GM21723 (cell line): ENCODE measurements around the gene ANO10.

Experiments used
- ATAC-seq: cut with Tn5 transposase; IDR thresholded peaks from one replicate; pipeline ENCODE4 v1.9.1; 2021; ENCODE audit warnings: mild to moderate bottlenecking, moderate library complexity; ENCODE audit not compliant: unreplicated experiment

ANO10 gene

GRCh38 chr3:43353923-43354670 lies 267.7 kb downstream of the ANO10 start:
- ATAC-seq, result no peak

GRCh38 chr3:43353393-43353792 lies 268.4 kb downstream of the ANO10 start:
- no peak for ATAC-seq

DNA sequence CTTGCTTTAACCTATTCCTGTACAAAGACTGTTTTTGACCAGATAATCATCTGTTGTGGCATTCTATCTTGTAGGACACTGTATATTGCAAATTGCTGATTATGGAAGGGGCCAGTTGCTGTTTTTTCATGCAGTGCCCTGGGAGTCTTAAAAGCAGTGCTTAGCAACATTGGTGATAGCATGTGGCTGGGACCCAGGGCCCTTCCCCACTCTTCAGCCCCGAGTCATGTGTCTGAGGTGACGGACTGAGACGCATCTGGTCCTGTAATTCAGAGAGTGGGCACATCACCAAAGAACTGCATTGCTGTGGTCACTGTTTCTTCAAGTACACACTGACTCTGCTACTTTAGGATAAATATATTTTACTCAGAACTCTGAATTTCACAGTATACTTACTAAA lies 272.1 kb downstream of the ANO10 start:
- no peak for ATAC-seq

GRCh38 chr3:43348852-43349574 lies 272.8 kb downstream of the ANO10 start:
- ATAC-seq, result no peak

DNA sequence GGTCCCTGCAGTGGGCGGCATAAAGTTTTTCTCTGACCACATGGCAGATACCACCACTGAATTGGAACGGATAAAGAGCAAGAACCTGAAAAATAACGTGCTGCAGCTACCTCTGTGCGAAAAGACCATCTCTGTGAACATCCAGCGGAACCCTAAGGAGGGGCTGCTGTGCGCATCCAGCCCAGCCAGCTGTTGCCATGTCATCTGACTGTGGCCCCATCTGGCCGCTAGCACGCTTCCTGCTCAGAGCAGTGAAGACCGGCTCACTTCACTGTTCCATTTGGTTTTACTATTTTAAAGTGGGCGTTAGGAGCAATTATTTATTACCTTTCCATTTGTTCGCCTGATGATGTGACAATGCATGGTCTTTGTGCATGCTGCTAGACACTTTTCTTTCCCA lies 273.5 kb downstream of the ANO10 start:
- ATAC-seq, result no peak

DNA sequence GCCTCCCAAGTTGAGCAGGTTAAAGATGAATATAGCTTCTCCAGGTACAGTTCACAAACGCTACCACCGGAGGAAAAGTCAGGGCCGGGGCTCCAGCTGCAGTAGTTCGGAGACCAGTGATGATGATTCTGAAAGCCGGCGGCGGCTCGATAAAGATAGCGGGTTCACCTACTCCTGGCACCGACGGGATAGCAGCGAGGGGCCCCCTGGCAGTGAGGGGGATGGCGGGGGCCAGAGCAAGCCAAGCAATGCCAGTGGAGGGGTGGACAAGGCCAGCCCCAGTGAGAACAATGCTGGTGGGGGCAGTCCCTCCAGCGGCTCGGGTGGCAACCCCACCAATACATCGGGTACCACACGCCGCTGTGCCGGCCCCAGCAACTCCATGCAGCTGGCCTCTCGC lies 274.0 kb downstream of the ANO10 start:
- no peak for ATAC-seq

GRCh38 chr3:43346978-43347749 lies 274.6 kb downstream of the ANO10 start:
- no peak for ATAC-seq

GRCh38 chr3:43345877-43346276 lies 275.9 kb downstream of the ANO10 start:
- ATAC-seq, result no peak

DNA sequence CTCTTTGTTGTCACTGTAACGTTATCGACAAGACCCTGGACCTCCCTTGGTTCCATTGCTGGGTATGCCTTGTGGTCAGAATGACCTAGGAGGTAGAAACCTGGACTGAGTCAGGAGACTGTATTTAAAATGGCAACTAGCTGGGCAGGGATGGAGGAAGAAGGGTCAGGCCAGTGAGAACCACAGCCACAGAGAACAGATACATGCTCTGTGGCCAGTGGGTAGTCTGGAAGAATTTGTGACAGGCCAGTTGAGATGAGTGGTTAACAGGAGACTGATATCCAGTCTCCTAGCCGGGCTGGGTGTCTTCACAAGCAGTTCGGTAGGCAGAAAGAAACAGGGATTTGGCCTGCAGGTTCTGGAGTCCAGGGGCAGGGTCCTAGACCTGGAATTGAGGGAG lies 276.6 kb downstream of the ANO10 start:
- no peak for ATAC-seq

DNA sequence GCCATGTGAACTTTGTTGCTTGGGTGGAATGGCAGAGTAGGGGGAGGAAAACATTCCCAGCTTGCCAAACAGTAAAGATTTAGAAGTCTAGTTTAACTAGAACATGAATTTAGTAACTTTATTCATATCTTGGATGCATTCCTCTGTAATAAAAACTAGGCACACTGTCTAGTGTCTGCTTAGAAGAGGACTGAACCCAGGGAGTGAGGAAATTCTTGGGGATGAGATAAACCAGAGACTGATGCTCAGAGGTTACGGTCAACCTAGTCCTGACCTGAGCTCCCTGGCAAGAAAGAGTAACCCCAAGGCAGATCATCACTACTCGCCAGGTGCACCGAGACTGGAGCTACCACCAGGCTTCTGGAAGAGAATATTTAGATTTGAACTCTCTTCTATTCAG lies 277.3 kb downstream of the ANO10 start:
- ATAC-seq, result no peak

DNA sequence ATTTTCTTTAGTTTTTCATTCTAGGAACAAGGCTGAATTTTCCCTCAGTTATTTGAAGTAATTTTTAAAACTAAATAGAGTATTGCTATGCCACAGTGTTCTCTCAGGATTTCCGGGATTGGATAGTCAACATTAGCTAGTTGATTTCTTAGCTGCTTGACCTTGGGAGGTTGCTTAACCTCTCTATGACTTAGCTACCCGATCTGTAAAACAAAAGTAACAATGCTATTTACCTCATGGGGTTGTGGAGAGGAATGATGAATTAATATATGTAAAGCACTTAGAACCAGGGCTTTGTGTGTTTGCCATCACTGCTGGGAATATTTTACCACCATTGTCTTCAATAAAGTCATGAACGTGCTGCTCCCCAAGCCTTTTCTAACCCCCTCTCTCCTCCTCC lies 278.0 kb downstream of the ANO10 start:
- ATAC-seq, result no peak

- ATAC-seq, result no peak
Measured at GRCh38 chr3:43343185-43343584, 278.6 kb downstream of the ANO10 start.

GRCh38 chr3:43341788-43342187 lies 280.0 kb downstream of the ANO10 start:
- ATAC-seq, result no peak

DNA sequence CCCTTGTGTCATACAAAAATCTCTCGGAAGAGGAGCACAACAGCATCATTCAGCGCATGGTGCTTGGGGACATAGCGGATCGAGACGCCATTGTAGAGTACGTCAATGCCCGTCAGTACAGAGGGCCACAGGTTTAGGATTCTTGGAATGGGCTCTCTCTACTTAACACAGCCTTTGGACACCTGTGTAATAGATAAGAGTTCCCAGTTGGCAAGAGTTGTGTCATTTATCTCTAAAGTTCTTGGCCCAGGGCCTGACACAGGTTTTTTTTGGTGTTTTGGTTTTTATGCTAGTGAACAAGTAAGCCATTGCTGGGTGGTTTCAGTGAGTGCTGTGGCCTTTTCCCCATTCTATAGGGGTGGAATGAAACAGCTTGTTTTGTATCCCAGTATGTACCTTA lies 281.4 kb downstream of the ANO10 start:
- no peak for ATAC-seq

DNA sequence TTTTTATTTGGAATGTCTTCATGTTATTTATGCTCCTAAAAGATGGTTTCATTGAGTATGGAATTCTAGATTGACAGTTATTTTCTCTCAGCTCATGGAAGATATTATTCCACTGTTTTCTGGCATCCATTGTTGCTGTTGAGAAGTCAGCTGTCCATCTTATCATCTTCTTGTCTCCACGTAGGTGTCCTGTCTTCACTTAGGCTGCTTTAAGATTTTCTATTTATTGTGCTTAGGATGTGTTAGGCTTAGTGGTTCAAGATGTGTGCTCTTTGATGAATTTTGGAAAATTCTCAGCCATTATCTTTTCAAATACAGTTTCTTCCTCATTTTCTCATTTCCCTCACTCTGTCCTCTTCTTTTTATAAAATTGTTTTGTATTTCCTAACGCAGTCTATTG lies 283.5 kb downstream of the ANO10 start:
- no peak for ATAC-seq

DNA sequence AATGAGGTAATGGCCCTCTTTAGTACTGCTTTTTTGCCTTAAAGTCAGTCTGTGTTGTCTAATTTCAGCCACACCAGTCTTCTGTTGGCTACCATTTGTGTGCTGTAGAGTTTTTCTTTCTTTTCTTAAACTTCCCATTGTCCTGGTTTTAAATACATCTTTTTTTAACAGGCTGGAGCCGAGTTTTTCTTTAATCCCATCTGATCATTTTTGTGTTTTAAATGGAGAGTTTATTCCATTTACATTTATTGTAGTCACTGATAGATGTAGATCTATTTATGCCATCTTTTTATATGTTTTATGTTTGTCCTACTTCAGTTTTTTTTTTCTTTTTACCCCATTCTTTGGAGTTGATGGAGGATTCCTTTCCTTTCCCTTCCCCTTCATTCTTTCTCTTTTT lies 286.0 kb downstream of the ANO10 start:
- no peak for ATAC-seq

- no peak for ATAC-seq
Measured at GRCh38 chr3:43334976-43335375, 286.8 kb downstream of the ANO10 start.

GRCh38 chr3:43331381-43331780 lies 290.4 kb downstream of the ANO10 start:
- no peak for ATAC-seq

DNA sequence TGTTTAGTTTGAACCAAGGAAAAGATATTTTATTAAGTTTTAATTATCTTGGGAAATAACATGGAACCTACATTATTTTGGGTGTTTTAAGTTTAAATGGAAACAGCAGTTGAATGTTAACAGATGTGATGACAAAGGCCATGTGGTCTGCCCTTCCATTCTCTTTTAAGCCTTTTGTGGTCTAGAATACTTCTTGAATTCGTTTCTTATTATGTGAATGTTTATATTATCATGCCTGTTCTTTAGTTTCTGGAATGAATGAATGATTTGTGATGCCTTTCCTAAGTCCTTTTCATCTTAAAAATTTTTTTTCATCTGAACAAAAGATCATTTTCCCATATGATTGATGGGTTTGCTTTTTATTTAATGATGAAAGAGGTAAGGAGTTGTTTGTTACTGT lies 290.8 kb downstream of the ANO10 start:
- no peak for ATAC-seq

- ATAC-seq, result no peak
Measured at GRCh38 chr3:43328653-43329052, 293.2 kb downstream of the ANO10 start.

DNA sequence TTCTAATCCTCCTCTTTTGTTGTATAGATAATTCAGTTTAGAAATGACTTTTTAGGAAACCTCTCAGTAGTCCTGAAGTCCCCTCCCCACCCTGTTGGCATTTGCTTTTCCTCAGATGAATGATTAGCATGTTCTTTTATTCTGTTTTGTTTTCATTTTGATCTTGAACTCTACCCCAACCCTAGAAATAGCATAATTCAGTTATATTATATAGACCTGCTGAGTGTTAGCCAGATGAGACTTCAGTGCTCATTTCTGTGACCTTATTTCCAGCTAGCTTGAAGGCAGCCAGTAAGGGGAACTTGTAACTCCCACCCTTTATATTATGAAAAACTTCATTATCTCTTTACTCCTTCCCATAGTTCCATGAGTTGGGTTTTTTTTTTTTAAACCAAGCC lies 294.2 kb downstream of the ANO10 start:
- ATAC-seq, result no peak
